Stimulated activated CD8-positive, alpha-beta memory T cell treated with anti-CD3 and anti-CD28 coated beads, Interleukin-7, amount 100 ng/mL, for 1 hour (primary cell): ENCODE results near the gene ECPAS.
"Not testable (repeated sequence)": the region's sequence is repeated elsewhere in the genome, so short reads cannot be mapped to it uniquely, and the experiment has no call there.

Experiments used
- DNase-seq, 2 donors: peaks; one replicate each; pipeline ENCODE4 v3.0.0-alpha.2; 2020; ENCODE audit warnings: low read depth in 2 of 2

Gene ECPAS

GRCh38 chr9:111412280-111412679 lies 71.9 kb downstream of the ECPAS start:
- no peak for DNase-seq

- no peak for DNase-seq
Observed at GRCh38 chr9:111411266-111411665, 72.9 kb downstream of the ECPAS start.

- DNase-seq = no peak
Observed at GRCh38 chr9:111407813-111408212, 76.4 kb downstream of the ECPAS start.

GRCh38 chr9:111405701-111406100 lies 78.5 kb downstream of the ECPAS start:
- DNase-seq = no peak

- DNase-seq = not testable (repeated sequence)
Observed at GRCh38 chr9:111401486-111401885, 82.7 kb downstream of the ECPAS start.

- DNase-seq = no peak
Observed at GRCh38 chr9:111400564-111400898, 83.7 kb downstream of the ECPAS start.

GRCh38 chr9:111399772-111400563 lies 84.2 kb downstream of the ECPAS start:
- DNase-seq = no peak

GRCh38 chr9:111399211-111399739 lies 84.9 kb downstream of the ECPAS start:
- no peak for DNase-seq

DNA sequence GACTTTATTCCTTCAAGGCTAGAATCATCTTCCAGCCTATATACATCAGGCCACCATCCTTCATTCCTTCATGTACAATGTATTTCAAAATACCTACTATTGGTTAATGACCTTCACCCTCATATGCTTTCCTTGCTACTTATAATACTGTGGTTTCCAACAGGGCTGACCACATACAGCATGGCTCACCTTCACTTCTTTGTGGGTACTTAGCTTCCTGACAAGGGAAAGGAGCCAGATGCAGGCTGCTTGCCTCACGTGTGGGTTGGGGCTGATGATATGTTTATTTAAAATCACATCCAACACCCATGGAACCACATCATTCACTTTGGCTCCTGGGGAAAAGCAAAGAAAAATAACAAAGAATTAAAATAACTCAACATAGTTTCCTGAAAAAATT lies 90.2 kb downstream of the ECPAS start:
- DNase-seq = no peak

GRCh38 chr9:111389406-111389805 lies 94.8 kb downstream of the ECPAS start:
- no peak for DNase-seq

DNA sequence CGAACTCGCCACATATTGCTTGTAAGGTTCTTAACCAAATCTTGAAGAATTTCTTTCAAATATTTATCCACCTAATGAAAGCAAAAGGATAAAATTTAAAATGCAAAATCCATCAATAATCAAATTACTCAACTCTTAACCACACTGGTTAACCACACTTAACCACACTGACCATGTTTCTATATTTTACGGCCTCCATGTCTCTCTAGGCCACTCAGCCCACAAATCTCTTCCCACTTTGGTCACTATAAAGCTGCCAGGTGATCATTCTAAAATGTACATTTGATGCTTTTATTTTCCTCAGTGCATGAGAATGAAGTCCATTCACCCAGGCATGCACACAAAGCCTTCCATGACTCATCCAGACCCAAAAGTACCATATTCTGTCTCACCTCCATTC lies 97.8 kb downstream of the ECPAS start:
- no peak for DNase-seq

DNA sequence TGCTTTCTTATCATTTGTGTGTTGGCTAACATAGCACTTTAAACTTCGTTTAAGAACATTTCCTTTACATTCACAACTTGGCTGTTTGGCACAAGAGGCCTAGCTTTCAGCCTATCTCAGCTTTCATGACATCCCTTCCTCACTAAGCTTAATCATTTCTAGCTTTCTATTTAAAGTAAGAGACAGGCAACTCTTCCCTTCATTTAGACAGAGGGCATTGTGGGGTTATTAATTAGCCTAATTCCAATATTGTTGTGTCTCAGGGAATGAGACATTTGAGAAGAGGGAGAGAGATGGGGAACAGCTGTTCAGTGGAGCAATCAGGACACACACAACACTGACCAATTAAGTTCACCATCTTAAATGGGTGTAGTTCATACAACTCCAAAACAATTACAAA lies 103.2 kb downstream of the ECPAS start:
- DNase-seq = no peak

GRCh38 chr9:111375817-111376564 lies 108.2 kb downstream of the ECPAS start:
- no peak for DNase-seq

DNA sequence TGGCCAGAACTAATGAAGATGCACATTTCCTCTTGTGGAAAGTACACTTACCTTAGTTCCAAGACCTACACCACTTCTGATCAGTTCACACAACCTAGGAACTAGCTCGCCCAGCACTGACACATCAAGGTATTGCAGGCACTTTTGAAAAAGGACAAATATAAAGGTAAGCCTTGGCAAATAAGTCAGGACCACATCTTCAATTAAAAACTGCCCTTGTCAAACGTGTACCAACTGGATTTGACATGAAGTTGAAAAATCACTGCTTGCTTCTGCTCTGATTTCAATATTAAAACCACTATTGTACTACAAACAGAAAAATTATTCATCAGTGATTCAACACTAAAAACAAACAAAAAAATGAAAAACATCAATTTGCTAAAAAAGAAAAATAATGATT lies 109.1 kb downstream of the ECPAS start:
- no peak for DNase-seq

- DNase-seq = no peak
Observed at GRCh38 chr9:111372297-111372696, 111.9 kb downstream of the ECPAS start.

- DNase-seq = no peak
Observed at GRCh38 chr9:111366978-111367377, 117.2 kb downstream of the ECPAS start.

- no peak for DNase-seq
Observed at GRCh38 chr9:111362526-111362925, 121.7 kb downstream of the ECPAS start.

DNA sequence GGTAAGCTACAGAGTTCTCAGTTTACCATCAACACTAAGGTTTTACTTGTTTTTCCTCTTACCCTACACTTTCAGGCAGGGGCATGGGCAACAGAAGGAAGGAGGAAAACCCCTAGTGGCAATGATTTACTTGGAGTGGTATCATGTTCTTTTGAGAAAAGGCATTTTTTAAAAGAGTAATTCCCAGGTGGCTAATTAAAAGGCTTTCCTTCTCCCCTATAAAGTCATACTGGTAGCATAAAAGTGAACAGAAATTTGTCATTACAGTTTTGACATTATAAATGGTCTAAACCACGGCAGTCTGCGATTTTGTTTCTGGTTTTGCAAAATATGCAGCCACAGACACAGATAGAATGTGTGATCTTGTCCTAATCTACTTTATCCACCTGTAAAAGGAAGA lies 123.3 kb downstream of the ECPAS start:
- DNase-seq = no peak

GRCh38 chr9:111356481-111357244 lies 127.5 kb downstream of the ECPAS start:
- no peak for DNase-seq

DNA sequence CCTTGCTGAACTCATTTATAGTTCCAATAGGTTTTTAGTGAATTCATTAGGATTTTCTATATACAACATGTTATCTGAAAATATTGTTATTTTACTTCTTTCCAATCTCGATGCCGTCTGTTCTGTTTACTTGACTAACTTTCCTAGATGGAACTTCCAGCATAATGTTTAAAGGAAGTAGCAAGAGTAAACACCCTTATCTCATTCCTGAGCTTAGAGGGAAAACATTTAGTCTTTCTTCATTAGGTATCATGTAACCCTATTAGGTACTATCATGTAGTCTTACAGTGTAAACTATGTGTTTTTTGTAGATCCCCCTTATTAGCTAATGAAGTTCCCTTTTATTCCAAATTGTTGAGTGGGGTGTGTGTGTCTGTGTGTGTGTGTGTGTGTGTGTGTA lies 131.6 kb downstream of the ECPAS start:
- DNase-seq = no peak

GRCh38 chr9:111350556-111350955 lies 133.6 kb downstream of the ECPAS start:
- no peak for DNase-seq

GRCh38 chr9:111349766-111350165 lies 134.4 kb downstream of the ECPAS start:
- no peak for DNase-seq
